Measurements from ENCODE around the gene MCM7.

The MCM7 gene

DNA sequence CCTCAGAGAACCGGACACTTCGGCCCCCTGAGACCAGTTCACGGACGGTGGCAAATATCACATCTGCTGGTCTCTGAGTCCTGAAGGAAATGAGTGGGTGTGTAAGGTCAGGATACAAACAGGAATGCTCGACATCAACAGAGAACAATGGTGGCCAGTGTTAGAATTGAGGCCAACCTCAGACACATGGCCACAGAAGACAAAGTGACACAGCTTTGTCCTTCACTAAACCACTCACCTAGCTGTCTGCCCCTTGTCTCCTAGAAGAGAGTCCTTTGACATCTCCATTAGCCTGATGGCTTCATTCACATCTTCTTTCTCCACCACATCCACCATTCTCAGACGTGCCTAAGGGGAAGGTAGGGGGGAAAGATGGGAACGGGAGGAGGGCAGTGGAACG lies 8.1 kb downstream of the MCM7 start:
- DNase-seq: no peak

DNA sequence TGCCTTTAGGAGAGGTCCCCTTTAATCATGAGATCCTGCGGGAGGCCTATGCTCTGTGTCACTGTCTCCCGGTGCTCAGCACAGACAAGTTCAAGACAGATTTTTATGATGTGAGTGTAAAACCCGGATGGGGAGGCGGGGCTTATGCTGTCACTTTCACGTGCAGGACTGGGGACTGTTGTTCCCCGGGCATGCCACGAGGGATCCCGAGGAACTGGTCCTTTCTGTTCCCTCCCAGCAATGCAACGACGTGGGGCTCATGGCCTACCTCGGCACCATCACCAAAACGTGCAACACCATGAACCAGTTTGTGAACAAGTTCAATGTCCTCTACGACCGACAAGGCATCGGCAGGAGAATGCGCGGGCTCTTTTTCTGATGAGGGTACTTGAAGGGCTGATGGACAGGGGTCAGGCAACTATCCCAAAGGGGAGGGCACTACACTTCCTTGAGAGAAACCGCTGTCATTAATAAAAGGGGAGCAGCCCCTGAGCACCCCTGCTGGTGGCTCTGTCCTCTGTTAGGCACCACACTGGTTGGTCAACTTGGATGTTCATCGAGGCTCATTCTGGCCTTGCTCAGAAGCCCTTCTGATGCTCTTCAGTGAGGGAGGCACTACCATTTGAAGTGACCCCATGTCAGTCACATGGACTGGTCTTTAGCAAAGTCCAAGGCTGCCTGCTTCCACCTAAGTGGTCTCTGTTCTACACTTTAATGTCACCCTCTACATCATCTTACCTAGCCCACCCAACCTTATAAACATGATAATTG lies 9.6 kb downstream of the MCM7 start:
- no peak for DNase-seq

DNA sequence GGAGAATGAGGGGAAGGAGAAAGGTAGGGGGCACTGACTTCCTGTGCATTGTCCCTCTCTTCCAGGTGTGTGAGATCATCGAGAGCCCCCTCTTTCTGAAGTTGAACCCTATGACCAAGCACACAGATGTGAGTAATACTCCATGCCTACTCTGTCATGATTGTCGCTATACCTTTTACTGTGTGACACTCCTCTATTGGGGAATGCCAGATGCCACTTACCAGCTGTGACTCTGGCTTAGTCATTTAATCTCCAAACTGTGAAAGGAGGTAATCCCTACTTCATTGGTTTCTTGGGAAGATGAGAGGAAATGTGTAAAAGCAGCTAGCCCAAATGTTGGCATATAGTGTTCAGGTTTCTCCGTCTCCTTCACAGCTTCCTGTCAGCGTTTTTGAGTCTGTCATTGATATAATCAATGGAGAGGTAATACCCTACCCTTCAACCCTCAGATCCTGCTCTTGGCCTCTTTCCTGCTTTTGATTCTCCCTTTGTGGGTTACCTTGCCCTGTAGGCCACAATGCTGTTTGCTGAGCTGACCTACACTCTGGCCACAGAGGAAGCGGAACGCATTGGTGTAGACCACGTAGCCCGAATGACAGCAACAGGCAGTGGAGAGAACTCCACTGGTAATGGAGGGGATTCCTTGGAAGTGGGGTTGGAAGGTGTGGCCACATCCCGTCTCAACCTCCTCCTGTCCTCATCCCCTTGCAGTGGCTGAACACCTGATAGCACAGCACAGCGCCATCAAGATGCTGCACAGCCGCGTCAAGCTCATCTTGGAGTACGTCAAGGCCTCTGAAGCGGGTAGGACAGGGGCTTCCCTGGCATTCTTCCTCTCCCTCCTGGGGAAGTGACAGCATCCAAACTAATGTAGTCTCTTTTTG lies 10.4 kb downstream of the MCM7 start:
- DNase-seq: no peak

DNA sequence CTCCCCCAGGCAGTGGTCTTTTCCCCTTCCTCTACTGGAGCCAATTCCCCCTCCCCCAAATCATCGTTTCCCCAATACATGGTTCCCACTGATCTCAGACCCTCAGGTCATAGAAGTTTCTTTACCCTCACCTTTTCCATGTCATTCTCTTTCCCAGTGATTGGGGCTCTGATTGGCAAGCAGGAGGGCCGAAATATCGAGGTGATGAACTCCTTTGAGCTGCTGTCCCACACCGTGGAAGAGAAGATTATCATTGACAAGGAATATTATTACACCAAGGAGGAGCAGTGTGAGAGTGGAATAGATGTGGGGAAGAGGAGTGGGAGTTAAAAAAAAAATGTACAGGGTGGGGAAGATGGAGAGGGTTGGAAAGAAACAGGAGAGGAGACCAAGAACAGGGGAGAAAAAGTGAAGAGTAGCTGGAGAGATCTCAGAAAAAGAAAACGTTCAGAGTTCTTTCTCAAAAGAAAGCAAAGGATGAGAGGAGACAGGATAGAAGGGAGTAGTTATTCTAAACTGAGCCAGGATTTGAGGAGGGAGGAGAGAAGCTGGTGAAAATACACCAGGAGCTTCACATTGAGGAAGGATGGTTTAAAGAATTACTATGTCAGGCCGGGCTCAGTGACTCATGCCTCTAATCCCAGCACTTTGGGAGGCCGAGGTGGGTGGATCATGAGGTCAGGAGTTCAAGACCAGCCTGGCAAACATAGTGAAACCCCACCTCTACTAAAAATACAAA lies 11.6 kb downstream of the MCM7 start:
- no peak for DNase-seq

DNA sequence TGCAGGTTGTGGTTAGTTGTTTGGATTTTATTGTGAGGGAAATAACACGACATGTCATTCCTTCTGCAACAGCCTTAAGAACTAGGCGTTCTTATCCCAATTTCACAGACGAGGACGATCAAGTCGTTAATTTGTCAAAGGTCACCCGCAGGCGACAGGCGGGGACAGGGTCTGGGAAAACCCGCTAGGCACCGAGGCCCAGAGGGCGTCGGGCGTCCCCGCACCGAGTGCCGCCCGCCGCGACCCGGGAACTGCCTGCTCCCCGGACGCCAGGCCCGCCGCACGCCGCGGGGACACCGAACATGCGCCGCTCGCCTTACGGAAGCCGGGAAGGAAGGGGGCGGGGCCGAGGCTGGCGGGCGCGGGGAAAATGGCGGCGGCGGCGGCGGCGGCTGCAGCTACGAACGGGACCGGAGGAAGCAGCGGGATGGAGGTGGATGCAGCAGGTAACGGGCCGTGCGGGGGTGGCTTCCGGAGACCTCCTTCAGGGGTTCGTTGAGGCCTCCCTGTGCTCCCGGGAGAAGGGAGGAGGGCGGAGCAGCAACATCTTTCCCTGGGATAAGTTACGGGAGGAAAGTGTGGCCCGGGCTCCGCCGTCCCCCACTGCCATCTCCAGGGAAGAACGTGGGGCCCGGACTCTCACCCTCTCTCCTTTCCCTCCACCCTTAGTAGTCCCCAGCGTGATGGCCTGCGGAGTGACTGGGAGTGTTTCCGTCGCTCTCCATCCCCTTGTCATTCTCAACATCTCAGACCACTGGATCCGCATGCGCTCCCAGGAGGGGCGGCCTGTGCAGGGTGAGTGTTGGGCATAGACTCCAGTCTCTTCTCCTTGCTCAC lies 12.4 kb downstream of the MCM7 start, which contains the start of gene COPS6:
COPS6 (plus strand) TSS at position 349 of the 837 bp plus-strand sequence; CDS start at position 371, 22 bp downstream.
- DNase-seq: peak; percentile 86

DNA sequence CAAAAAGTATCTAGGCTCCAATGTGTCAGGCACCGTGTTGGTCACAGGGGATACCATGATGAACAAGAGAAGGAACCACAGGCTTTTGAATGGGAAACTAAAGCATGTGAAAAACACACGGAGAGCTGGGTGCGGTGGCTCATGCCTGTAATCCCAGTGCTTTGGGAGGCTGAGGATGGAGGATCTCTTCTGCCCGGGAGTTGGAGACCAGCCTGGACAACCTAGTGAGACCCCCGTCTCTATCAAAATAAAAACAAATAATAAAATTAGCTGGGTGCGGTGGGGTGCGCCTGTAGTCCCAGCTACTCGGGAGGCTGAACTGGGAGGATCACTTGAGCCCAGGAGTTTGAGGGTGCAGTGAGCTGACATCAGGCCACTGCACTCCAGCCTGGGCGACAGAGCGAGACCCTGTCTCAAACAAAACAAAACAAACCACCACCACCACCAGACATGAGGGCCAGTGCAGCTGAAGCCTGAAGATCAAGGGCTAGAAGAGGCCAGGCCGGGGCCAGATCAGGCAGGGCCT lies 13.0 kb downstream of the MCM7 start:
- DNase-seq: no peak

DNA sequence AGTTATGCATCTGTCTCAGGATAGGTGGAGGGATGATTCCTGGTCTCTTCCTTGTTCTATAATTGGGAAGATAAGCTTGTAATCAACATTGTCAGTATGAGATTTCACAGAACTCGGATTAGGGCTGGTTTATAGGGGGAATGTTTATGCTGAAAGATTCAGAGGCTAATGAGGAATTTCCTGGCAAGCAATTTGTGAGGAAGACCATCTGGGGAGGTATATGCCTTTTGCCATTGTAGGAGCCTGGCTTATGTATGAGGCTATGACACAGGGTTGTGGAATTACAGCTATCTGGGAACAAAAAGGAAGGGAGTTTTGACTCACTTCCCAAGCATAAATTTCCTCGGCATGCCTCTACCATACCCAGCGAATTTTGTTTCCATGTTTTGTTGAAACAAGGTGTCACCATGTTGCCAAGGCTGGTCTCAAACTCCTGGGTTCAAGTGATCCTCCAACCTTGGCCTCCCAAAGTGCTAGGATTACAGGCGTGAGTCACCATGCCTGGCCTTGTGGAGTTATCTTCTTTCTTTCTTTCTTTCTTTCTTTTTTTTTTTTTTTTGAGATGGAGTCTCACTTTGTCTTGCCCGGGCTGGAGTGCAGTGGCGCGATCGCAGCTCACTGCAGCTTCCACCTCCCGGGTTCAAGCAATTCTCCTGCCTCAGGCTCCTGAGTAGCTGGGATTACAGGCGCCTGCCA lies 14.0 kb downstream of the MCM7 start:
- DNase-seq: no peak

DNA sequence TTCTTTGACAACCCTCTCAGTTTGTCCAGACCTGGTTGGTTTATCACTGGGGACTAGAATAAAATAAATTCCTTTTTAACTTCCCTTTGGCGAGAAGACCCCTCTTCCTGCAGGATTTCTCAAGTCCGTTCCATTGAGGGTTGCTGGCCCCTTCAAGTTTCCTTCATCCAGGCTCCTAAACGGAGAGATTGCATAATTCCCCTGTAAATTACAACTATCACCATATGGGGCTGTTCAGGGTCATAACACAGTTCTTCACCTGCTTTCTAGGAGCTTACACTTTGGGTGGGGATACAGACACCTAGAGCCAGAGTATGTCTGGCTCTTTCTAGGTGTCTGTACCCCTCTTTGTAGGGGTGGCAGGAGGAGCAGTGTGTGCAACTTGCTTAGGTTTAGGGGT lies 15.7 kb downstream of the MCM7 start:
- DNase-seq: no peak

DNA sequence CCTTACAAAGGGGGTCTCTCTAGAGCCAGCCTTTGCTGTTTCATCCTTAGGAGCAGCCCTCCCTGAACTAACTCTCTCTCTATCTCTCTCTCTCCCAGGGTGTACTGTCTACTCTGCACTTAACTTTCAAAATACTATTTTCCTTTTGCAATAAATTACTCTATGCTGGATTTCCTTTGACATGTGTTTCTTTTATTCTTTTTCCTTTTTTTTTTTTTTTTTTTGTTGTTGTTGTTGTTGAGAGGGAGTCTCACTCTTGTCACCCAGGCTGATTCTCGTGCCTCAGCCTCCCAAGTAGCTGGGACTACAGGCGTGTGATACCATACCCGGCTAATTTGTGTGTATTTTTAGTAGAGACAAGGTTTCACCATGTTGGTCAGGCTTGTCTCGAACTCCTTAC lies 18.2 kb downstream of the MCM7 start:
- no peak for DNase-seq

DNA sequence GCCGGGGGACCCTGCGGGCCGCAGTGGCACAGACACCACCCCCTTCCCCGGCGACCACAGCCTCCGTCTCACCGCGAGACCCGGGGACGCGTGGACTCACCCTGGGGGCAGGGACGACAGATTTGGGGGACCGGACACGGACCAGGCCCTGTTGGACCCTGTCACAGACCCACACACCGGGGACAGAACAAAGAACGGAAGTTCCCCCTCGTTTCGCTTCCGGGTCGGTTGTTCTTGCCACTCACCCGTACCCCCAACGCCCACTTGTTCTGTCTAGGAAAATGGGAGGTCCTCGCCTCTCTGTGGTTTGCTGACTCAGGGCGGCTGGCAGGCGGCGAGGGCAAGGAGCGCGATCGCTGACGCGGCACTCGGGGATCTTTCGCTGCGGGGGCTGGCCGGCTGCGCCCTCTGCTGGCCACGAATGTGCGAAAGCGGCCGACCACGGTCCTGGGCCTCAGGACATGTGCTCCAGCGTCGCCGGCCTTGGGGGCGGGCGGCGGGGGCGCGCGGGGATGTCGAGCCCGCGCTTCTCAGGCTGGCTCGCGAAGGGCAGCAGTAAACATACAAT lies 19.6 kb downstream of the MCM7 start, which contains the start of gene ZNF3:
ZNF3 (minus strand) TSS at position 189 of the 568 bp plus-strand sequence. CDS start 4,366 bp downstream, outside the sequence.
- peak; percentile 99 for DNase-seq

DNA sequence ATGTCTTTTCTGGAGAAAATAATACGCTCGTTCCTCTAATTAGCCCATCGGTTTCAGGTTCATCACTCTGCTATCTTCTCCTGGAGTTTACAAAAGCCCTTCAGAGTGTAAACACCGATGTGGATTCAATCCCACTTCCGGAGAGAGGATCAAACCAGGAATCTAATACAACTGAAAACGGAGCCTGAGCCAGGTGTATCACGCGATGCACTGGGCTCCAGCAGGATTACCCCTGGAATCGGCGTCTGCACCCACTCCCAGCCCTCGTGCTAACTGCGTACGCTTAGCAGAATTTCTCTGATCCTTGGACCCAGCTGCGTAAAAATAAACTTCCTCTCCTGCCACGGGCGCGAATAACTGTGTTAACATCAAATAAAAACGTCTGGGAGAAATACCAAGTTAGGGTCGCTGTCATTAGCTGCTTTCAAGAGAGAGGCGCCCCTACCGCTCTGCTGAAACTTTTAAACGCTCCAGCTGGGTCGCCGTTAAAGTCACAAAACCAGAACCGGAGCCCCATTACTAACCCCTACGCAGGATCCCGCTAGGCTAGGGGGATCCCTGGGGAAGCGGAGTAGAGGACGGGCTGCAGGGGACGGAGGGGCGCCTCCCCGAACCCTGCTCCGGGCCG lies 20.2 kb downstream of the MCM7 start:
- no peak for DNase-seq

DNA sequence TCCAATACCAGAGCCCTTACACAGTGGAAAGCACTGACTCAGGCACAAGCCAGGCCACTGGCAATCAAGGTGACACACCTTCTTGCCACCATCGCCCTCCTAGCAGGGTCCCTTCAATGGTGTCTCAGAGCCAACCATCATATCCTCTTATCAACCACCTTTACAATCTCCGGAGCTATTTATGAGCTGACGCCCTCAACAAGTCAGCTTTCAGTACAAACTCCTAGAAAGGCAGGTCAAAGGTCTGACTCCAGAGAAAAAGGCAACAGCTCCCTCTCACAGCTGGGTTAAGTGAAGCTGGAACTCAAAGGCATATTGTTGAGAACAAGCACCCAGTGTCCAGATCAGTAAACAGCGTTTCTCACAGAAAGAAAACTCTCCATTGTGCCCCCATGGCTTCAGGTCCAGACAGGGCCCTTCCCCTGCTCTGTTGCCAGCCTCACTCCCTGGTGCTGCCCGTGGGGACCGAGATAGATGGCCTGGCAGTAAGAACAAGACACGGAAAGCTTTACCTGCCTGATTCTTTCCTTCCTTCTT lies 22.1 kb downstream of the MCM7 start:
- DNase-seq: no peak

DNA sequence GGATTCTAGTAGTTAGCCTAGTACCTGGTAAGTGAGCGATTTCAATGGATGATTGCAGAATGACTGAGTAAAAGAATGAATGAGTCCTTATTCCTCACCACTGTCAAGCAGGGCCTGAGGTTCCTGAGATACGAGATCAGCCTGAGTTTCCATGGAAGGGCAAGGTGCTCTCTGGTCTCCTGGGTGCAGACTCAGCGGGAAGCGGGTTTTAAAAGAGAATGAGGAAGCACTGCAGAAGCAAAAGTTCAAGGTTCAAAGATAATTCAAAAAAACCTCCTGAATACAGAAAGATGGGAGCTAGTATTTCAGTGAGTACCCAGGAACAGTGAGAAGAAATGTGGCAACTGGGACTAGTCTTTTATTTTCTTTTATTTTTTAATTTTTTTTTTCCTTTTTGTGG lies 24.0 kb downstream of the MCM7 start:
- no peak for DNase-seq

DNA sequence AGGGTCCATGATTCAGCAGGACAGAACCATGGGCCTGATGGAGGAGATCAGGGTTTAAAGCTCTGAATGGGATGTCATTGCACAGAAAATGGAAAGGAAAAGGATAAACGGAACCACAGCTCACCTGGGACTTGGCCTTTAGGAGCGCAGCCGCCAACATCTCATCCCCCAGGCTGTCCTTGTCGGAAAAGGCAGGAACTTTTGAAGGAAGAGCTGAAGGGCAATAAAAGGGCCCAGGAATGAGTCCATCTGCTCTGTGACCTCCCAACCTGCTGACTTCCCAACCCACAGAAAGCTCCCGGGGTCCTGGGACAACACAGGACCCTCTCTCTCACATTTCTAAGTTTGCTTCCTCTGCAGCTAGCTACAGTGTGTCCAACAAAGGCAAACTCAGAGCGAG lies 25.8 kb downstream of the MCM7 start:
- DNase-seq: no peak

DNA sequence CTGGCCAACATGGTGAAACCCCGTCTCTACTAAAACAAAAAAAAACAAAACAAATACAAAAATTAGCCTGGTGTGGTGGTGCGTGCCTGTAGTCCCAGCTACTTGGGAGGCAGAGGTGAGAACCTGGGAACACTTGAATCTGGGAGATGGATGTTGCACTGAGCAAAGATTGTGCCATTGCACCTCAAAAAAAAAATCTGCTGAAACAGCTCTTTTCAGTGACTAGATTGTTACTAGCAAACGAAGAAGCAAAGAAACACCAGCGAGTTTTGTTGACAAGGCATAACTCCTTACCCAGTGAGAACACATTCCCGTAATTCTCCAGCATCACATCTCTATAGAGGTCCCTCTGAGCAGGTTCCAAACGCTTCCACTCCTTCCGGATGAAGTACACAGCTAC lies 26.4 kb downstream of the MCM7 start:
- no peak for DNase-seq

DNA sequence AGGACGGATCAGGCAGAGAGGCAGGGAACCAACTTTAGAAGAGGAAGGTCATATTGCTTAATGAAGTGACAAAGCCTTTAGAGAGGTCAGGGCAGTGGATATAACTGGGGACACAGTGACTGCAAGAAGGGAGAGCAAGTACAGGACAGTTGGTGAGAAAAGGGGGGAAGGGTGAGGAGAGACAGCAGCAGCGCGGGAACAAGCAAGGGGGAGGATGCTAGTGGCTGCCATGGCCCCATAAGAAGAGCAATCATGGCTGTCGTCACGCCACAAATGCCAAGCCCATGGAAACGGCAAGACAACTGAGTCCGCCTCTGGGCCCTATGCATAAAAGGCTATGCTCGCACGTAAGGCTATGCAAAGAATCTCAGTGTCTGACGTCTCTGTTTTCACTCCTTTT lies 28.7 kb downstream of the MCM7 start:
- no peak for DNase-seq

DNA sequence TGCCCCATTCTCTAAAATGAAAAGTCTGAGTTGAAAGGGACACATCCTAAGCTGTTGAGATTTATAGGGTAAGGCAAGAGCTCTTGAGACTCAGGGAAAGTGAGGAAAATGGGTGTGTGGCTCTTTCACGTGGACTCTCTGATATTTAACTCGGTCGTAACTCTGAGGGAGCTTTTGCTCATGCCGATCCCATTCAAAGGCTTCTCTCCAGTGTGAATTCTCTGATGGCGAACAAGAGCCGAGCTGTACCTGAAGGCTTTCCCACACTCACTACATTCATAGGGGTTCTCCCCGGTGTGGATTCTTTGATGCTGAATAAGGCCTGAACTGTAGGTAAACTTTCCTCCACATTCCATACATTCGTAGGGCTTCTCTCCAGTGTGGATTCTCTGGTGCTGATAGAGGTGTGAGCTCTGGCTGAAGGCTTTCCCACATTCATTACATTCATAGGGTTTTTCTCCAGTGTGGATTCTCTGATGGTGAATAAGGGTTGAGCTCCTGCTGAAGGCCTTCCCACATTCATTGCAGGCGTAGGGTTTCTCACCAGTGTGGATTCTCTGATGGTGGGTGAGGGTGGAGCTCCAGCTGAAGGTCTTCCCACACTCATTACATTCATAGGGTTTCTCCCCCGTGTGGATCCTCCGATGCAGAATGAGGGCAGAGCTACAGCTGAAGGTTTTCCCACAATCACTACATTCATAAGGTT lies 30.0 kb downstream of the MCM7 start:
- DNase-seq: no peak

DNA sequence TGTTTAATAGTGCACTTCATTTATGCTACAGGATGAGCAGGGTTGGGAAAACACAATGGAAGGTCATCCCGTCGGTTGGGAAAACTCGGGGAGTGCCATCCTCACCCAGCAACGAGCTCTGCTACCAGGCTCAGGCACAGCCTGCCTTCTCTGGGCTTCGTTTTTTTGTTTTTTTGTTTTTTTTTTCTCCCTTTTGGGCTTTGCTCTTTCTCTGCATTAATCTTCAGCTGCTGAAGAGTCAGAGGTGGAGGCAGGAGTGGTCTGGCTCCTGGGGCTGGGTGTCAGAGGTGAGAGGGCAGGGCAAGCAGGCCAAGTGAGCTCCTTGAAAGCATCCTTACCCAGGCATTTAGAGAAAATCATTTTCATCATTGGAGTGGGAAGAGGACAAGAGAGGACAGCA lies 31.2 kb downstream of the MCM7 start:
- DNase-seq: no peak

DNA sequence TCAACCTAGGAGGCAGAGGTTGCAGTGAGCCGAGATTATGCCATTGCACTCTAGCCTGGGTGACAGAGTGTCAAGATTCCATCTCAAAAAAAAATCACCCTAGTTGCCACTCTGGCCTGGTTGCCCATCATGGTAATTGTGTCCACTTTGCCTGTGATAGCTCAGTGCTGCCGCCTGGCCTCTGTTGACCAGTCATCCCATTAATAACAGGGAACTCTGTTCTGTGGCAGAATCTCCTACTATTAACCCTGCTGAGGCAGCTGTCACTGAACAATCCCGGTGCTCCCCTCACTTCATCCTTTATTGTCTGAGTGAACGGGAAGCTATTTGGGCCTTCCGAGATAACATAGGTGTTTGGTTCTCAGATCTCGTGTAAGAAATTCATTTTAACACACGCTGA lies 34.2 kb downstream of the MCM7 start:
- no peak for DNase-seq
